Activated CD8-positive, alpha-beta memory T cell treated with anti-CD3 and anti-CD28 coated beads, Interleukin-2, amount 50 U/mL, for 1 hour (primary cell): ENCODE measurements around the gene ARHGEF38.
"Not testable (repeated sequence)": the region's sequence is repeated elsewhere in the genome, so short reads cannot be mapped to it uniquely, and the experiment has no call there.

Experiments
- DNase-seq: peaks from one replicate; pipeline ENCODE4 v3.0.0-alpha.2; 2020; ENCODE audit errors: extremely low read depth

The ARHGEF38 gene

GRCh38 chr4:105652286-105652888 lies 100.0 kb downstream of the ARHGEF38 start:
- DNase-seq, result no peak

DNA sequence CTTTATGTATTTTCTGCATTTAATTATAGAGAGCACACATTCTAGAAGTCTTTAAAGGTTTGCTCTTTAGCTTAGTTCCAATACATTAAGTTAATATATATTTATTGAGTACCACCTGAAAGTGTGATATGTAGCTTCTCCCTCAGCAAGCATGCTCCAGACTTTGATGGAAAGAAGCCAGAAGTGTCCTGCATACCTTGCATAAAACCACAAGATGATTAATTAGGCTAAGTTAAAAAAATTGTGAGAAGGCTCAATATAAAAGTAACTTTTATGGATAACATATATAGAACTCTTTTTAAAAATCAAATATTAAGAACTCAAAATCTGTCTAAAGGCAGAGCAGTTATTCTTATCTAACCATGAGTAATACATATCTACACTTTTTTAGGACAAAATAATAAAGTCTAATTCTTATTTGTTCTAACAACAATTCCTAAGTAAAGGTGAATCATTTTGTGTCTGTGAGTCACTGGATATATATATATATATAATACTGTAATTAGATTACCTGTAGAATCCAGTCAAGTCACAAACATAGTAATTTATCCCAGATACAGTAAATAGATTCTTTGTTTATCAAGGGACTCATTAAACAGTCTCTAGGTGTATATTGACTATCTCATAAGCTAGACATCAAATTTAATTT lies 104.8 kb downstream of the ARHGEF38 start:
- DNase-seq, result no peak

GRCh38 chr4:105659190-105659589 lies 106.8 kb downstream of the ARHGEF38 start:
- no peak for DNase-seq

- no peak for DNase-seq
Measured at GRCh38 chr4:105661028-105661427, 108.6 kb downstream of the ARHGEF38 start.

- DNase-seq, result no peak
Measured at GRCh38 chr4:105662935-105663675, 110.7 kb downstream of the ARHGEF38 start.

DNA sequence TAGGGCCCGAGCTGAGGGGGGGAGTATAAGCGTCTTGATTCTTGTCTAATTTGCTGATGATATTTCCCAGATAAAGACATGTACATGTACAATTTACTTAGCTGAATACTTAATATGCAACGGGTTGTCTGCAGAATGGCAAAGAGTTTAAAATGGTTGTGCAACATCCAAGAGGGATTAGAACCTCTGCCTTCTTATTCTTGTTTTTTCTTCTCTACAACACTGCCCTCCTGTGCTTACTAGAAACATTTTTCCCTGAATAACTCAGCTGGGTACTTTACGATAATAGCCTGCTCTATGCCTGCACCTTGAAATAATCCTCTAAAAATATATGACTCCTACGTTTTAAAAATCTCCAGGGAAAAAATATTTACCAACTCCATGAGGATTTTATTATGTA lies 114.3 kb downstream of the ARHGEF38 start:
- no peak for DNase-seq

DNA sequence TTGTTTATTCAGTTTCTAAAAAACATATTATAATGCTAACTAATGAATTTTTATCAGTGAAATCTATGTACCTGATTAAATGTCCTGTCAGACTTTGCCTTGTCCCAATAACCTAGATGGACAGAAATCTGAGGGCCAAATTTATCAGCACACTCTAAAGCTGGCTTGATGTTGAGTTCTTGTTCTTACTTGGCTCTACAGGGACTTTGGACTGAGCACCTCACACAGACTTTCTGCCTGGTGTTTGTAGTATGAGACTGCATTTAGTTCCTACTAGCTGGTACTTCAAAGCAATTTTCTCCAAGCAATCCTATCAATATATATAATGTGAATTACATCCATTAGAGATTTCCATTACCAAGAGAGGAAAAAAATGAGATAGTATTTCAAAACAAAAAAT lies 118.3 kb downstream of the ARHGEF38 start:
- no peak for DNase-seq

- DNase-seq, result no peak
Measured at GRCh38 chr4:105671301-105671700, 118.9 kb downstream of the ARHGEF38 start.

DNA sequence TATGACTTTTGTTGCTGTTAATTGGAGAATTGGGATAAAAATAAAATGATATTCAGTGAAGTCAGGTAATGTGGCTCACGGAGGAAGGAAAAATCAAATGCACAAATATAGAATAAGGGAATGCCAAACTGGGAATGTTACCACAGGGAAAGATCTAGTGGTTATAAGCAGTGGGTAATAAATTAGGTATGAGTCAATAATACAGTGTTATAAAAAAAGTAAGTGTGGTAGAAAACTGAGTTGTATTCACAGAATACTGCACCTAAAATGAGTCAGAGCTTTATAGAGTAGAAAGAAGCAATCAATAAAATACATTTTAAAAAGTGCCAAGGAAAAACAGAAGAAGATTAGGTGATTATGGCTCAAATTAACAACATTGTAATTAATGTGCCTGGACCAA lies 121.6 kb downstream of the ARHGEF38 start:
- DNase-seq, result no peak

GRCh38 chr4:105677709-105678108 lies 125.3 kb downstream of the ARHGEF38 start:
- no peak for DNase-seq

DNA sequence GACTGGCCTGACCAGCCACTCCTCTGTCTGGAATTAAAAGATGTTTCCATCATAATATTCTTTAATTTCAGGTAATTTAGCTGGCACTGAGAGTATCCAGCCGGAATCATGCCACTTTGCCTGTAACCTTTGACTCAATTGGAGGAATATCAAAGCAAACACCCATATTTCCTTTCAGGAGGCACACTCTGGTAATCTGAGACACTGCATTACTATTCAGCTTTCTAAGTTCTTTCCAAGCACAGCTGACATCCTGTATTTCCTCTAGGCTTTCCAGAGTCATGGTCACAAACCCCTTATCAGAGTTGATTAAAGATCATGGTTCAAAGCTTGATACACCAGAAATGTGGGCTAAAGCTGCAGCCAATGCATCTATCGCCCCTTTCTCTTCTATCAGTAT lies 126.8 kb downstream of the ARHGEF38 start:
- DNase-seq, result no peak

DNA sequence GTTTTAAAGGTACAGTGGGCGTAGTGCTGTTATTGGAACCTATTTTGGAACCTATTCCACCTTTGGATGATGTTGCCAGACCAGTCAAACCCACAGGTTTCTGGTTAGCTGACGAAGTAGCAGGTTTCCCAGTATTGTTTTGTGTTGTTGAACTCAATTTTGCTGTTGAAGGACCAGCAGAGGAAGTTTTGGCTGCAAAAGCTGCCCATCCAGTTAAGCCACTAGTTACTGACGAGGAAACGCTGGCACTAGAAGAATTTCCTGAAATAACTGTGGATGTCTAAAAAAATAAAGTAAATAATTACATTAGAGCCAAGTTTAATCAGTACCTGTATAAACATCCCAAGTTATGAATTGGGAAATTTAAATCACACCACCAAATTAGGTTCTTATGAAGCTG lies 130.6 kb downstream of the ARHGEF38 start:
- DNase-seq, result no peak

GRCh38 chr4:105686571-105686970 lies 134.2 kb downstream of the ARHGEF38 start:
- DNase-seq, result no peak

DNA sequence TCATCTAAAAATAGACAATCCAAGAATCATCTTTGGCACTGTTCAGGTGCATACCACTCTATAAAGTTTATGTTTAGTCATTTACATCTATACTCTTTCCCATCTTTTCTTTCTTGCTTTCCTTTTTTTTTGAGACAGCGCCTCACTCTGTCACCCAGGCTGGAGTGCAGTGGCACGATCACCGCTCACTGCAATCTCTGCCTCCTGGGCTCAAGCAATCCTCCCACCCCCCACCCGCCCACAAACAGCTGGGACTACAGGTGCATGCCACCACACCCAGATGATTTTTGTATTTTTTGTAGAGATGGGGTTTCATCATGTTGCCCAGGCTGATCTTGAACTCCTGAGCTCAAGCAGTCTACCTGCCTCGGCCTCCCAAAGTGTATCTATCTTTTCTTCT lies 142.4 kb downstream of the ARHGEF38 start:
- not testable (repeated sequence) for DNase-seq

DNA sequence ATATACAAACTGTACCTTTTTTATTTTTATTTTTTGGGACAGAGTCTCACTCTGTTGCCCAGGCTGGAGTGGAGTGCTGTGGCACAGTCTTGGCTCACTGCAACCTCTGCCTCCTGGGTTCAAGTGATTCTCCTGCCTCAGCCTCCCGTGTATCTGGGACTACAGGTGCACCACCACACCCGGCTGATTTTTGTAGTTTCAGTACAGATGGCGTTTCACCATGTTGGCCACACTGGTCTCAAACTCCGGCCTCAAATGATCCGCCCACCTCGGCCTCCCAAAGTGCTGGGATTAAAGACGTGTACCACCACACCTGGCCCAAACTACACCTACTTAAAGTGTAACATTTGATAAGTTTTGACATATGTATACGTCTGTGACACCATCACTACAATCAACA lies 143.4 kb downstream of the ARHGEF38 start:
- DNase-seq, result not testable (repeated sequence)

DNA sequence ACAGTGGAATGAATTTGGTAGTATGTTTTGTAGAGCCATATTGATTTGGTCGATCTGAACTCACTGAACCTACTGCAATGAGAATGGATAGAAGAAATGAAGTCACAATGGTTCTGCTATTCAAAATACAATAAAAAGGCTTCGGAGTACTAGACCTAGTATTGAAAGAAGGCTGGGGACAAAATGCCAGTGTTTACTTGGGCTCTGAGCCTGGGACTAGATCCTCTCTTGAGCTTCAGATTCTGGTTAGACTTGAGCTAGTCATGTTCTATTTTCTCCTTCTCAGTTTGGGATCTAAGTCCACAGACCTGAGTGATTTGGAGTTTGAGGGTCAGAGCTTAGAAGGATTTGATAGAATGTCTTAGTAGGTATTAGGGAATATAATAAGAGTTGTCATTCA lies 146.2 kb downstream of the ARHGEF38 start:
- no peak for DNase-seq

DNA sequence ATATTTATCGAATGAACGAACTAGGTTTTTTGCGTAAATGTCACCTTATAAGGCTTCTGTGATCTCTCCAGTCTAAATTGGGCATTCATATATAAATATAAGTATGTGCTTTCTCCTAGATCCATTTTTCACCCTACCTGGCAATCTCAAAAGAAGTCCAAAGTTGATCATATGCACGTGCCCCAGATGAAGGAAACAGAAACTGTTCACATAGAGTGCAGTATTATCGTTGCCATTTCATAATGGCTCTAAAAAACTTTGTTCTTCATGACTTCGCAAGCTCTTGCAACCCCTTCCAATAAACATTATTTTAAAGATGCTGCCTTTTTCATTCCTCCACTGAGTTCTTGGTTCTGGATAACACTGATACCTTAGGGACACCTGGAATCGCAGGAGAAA lies 155.4 kb downstream of the ARHGEF38 start:
- no peak for DNase-seq

DNA sequence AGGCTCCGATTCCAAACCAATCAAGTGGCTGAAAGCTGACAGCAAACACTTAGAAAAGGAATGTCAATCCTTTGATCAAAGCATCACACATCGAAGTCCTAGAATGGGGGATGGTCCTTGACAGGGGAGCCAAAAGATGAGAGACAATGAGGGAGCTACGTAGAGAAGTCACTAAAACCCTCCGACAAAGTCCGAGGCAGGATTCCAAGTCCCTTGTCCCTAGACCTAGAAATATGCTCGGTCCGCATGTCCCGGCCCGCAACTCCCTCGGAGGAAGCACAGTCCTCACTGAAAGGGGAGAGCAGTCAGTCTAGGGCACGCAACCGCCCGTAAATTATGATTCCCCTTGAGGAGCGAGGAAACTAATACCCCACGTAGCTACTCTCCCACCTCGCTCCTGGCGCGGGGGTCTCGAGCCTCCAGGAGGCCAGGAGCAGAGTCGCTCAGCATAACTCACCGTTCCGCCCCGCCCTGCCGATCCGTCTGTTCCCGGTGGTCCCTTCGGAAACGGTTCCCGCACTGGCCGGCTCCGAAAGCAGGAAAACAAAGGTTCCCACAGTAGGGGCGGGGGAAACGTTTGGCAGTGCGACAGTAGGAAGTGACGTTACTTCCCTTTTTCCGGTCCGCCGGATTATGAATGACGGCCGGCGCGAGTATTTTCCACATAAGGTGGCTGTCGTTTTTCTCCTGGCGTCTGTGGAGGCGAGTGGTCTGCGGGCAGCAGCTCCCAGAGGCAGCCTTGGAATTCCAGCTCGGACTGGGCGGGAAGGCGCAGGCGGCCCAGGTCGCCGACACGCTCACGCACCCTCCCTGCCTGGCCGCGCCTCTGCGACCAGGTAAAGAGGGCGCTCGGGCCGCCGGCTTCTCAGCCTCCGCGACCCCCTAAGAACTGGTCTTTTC lies 156.0 kb downstream of the ARHGEF38 start, which contains the start of the genes GSTCD and INTS12:
Gene GSTCD, plus strand, starts transcription at position 604 of the 900 bp plus-strand sequence. CDS start 8,830 bp downstream, outside the sequence.
Gene INTS12, minus strand, starts transcription at position 509 of the 900 bp plus-strand sequence. CDS start 8,684 bp downstream, outside the sequence.
- peak; percentile 75 for DNase-seq

DNA sequence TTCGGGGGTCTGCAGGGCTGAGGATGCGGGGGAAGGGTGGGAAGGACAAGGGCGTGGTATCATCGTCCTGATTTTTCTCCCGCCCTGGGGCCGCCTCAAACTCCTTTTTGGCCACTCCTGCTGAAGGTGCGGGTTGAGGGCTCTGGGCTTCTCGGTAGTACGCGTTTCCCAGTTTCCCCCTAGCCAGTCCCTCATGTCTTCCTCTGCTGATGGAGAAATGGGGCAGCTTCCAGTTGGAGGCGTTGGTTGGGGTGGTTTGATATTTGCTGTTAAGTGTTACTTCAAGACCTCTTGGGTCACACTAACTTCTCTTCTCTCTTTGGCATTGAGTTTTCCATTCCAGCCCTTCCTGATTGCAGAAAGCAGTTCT lies 156.6 kb downstream of the ARHGEF38 start:
- no peak for DNase-seq

DNA sequence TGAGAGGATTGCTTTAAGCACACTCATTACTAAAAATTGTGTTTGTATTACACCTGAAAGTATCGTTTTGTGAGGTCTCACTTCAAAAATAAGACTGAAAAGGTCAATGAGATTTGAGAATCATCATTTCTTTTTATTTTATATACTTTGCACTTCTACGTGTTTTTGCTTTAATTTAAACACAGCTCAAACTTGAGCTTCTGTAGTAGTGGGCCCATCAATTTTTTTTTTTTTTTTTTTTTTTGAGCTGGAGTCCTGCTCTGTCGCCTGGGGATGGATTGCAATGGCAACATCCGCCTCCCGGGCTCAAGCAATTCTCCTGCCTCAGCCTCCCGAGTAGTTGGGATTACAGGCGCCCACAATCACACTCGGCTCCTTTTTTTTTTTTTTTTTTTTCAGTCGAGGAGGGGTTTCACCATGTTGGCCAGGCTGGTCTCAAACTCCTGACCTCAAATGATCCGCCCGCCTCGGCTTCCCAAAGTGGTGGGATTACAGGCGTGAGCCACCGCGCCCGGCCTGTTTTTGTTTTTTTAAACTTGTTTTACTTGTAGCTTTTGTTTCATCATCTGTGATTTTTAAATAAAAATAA lies 157.7 kb downstream of the ARHGEF38 start:
- no peak for DNase-seq

DNA sequence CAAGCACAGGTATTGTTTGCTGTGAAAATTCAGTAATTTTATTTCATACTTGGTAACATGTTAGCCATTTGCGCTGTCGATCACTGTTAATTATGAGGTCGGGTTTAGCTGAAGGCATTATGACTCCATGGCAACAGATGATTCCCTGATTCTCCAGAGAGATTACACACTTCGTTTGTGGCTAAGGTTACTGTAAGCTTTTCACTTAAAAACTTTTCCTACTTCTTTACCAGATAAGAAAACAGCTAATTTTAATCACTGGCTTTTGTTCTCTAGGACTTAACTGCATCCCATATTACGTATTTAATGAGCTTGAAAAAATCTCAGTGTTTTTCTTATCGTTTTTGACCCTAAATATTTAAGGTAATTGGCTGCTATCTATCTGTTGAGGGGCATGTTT lies 158.3 kb downstream of the ARHGEF38 start:
- no peak for DNase-seq
